ENCODE measurements around the gene ZC3H4. TPM values are rescaled to one million over a fixed set of nuclear protein-coding genes. Genes with fewer than 3 reads are reported as not detected.

Gene ZC3H4
- total RNA-seq, 6 experiments from 2014 or later: 43.9 to 66.1 (median 55.2) TPM

DNA sequence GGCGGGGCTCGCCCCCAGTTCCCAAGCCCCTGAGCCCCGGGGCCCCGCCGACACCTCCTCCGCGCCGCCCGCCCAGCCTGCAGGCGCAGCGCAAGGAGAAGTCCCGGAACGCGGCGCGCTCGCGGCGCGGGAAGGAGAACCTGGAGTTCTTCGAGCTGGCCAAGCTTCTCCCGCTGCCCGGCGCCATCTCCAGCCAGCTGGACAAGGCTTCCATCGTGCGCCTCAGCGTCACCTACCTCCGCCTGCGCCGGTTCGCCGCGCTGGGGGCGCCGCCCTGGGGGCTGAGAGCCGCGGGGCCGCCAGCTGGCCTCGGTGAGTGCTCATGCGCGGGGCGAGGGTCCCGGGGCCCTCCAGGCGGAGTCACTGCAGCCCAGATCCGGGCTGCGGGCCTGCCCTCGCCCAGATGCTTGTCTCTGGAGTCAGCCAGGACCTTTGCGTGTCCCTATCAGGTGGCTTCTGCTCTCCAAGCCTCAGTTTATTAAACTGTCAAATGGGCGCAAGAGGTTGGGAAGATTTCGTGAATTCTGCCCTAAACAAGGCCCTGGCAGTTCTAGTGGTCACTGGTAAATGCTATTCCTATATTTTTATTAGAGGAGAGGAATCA, 91.9 kb downstream of the ZC3H4 start:
- Mint-ChIP-seq H3K27me3 (ENCODE audit: insufficient read depth) (peaks cover 23% of the 10 kb centered on the region), H3K4me1 (ENCODE audit: low read depth) (peaks cover 8% of the 10 kb centered on the region; the same call in 1 of the 2 replicates), H3K9me3 (no peaks in the 10 kb centered on the region), H3K27ac (no peak overlapping the region), H3K36me3 (ENCODE audit: low read depth) (peaks cover 4% of the 10 kb centered on the region; the same call in 1 of the 2 replicates), H3K4me3 (peak overlapping the region; percentile 78; the same call in 1 of the 2 replicates)
- TF ChIP-seq, protein P1, sequence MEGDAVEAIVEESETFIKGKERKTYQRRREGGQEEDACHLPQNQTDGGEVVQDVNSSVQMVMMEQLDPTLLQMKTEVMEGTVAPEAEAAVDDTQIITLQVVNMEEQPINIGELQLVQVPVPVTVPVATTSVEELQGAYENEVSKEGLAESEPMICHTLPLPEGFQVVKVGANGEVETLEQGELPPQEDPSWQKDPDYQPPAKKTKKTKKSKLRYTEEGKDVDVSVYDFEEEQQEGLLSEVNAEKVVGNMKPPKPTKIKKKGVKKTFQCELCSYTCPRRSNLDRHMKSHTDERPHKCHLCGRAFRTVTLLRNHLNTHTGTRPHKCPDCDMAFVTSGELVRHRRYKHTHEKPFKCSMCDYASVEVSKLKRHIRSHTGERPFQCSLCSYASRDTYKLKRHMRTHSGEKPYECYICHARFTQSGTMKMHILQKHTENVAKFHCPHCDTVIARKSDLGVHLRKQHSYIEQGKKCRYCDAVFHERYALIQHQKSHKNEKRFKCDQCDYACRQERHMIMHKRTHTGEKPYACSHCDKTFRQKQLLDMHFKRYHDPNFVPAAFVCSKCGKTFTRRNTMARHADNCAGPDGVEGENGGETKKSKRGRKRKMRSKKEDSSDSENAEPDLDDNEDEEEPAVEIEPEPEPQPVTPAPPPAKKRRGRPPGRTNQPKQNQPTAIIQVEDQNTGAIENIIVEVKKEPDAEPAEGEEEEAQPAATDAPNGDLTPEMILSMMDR (IDR thresholded peaks at IDR 0.05): no peak
- no peak for DNase-seq

DNA sequence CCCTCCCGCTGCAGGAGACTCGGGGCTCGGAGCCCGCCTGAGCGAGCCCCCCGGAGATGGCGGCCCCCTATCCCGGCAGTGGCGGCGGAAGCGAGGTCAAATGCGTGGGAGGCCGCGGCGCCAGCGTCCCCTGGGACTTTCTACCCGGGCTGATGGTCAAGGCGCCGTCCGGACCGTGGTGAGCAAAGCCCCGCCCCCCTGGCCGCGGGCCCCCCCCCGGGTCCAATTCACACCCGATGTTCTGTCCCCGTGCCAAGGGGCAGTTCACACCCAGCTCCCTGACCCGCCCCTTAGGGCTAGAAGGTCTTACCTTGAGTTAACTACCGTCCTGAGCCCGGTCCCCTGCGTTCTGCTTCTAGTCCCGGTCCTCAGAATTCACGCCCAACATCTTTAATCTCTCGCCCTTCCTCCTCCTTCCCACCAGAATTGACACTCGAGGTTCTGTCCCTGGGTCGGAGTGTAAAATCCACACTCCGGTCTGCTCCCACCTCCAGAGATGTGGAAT, 92.5 kb downstream of the ZC3H4 start:
- peaks cover 1% of the 10 kb centered on the region; the same call in 1 of the 2 replicates for H3K36me3 Mint-ChIP-seq (ENCODE audit: low read depth)
- no peak for DNase-seq
- H3K9me3 Mint-ChIP-seq: no peaks in the 10 kb centered on the region
- TF ChIP-seq, protein P1 (IDR thresholded peaks at IDR 0.05): no peak
- no peak overlapping the region for H3K27ac Mint-ChIP-seq
- peaks cover 23% of the 10 kb centered on the region for H3K27me3 Mint-ChIP-seq (ENCODE audit: insufficient read depth)
- H3K4me3 Mint-ChIP-seq: peak overlapping the region; percentile 78
- H3K4me1 Mint-ChIP-seq (ENCODE audit: low read depth): peaks cover 8% of the 10 kb centered on the region; the same call in 1 of the 2 replicates

DNA sequence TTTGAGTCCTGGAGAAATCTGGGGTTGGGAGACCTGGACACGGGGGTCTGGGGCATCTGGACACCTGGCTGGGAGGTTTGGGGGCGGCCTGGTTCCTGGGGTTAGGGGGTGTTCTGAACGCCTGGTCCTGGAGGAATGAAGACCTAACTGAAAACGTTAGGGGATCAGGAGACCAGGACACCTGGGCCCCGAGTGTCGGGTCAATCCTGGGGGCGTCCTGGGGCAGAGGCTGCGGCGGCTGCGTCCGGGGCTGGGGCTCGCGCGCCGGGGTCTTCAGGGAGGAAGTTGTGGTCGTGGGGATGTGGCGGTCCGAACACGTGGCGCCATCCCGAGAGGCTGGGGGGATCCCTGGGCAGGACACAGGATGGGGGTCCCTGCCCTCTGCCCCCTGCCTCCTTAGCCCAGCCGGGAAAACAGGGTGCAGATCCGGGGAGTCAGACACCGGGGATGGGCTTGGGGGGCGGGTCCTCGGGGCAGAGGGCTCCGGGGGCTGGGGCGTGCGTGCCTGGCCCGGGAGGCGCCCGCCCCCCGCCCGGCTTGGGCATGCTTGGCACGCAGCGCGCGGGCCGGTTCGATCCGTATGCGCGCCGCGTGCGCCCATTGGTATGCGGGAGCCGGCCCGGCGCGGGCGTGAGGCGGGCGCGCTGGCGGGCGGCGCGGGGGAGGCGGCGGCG, 93.3 kb downstream of the ZC3H4 start:
- TF ChIP-seq, protein P1 (IDR thresholded peaks at IDR 0.05): no peak
- H3K9me3 Mint-ChIP-seq: no peaks in the 10 kb centered on the region
- DNase-seq: no peak

DNA sequence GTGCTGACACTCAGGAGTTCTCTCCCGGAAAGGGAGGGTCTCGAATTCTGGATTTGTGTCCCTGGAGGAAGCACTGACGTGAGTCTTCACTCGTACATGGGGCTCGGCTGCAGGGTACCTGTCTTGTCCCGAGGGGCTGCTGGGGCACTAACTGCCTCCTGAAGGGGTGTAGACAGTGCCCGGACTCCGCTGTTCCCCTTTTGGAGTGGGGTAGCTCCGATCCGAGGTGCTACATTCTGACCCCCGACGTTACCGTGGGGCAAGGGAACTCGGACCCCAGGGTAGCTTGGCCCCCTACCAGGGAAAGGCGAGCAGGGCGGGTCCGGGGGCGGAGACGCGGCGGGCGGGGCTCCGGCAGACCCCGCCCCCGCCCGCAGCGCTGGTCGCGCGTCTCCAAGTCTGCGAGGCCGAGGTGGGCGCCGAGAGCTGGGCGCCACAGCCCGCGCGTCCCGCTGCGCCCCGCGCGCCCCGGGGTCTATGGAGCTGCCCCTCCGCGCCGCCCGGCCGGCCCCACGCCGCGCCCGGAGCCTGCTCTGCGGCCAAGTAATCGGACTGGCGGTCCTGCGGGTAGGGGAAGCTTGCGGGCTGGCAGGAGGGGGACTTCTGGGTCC, 94.0 kb downstream of the ZC3H4 start, which contains the start of gene NPAS1:
Gene NPAS1, plus strand, starts transcription at position 407 of the 611 bp plus-strand sequence. CDS start 1,211 bp downstream, outside the sequence.
- no peak for DNase-seq
- peaks cover 8% of the 10 kb centered on the region; the same call in 1 of the 2 replicates for H3K4me1 Mint-ChIP-seq (ENCODE audit: low read depth)
- peak within 1 kb of the TSS; percentile 64 for H3K4me3 Mint-ChIP-seq
- no peaks in the 10 kb centered on the region for H3K9me3 Mint-ChIP-seq
- no peak within 1 kb of the TSS for H3K27ac Mint-ChIP-seq
- no peaks in the 10 kb centered on the region for H3K36me3 Mint-ChIP-seq (ENCODE audit: low read depth)
- peaks cover 22% of the 10 kb centered on the region for H3K27me3 Mint-ChIP-seq (ENCODE audit: insufficient read depth)
- TF ChIP-seq, protein P1 (IDR thresholded peaks at IDR 0.05): no peak

More for the DNA sequence above, 93.3 kb downstream of the ZC3H4 start:
- Mint-ChIP-seq H3K4me1 (ENCODE audit: low read depth) (peaks cover 8% of the 10 kb centered on the region; the same call in 1 of the 2 replicates), H3K27ac (no peak overlapping the region), H3K4me3 (peak overlapping the region; percentile 64), H3K36me3 (ENCODE audit: low read depth) (no peaks in the 10 kb centered on the region), H3K27me3 (ENCODE audit: insufficient read depth) (peaks cover 23% of the 10 kb centered on the region)

DNA sequence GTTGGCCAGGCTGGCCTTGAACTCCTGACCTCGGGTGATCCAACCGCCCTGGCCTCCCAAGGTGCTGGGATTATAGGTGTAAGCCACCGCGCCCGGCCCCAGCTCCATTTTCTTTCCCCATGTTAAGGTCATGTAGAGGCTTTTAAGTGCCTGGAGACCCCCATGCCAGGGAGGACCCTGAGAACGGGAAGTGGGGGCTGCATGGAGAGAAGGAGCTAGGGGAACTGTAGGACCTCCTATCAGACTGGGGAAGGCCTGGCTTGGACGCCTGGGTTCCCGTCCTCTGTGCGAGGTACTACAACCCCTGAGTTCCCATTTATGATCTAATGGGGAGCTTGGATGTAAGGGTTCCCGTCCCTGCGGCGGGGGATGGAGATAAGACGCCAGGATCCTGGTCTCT, 94.7 kb downstream of the ZC3H4 start:
- H3K27ac Mint-ChIP-seq: no peak overlapping the region
- TF ChIP-seq, protein P1 (IDR thresholded peaks at IDR 0.05): no peak
- peak overlapping the region; percentile 41 for H3K4me3 Mint-ChIP-seq
- no peaks in the 10 kb centered on the region for H3K9me3 Mint-ChIP-seq
- peaks cover 22% of the 10 kb centered on the region for H3K27me3 Mint-ChIP-seq (ENCODE audit: insufficient read depth)
- DNase-seq: no peak
- H3K4me1 Mint-ChIP-seq (ENCODE audit: low read depth): peaks cover 8% of the 10 kb centered on the region; the same call in 1 of the 2 replicates
- H3K36me3 Mint-ChIP-seq (ENCODE audit: low read depth): no peaks in the 10 kb centered on the region

Other genes with a start within 250 kb of the ZC3H4 start
- gene NPAS1, start 93.9 kb downstream of the ZC3H4 start, total RNA-seq (2021; fragmentation: NEBNext Ultra II Directional; extraction: Animal tissue kit (Norgen Biotek cat#: 25700)): 10 to 100 TPM in 1 of 6 experiments, 1 to 10 TPM in 5; 2.2 to 11.5 (median 3.6) TPM
- 10 to 100 TPM; 44.2 to 55.1 (median 49.3) TPM for gene TMEM160, start 65.2 kb downstream of the ZC3H4 start, total RNA-seq (2021; fragmentation: NEBNext Ultra II Directional; extraction: Animal tissue kit (Norgen Biotek cat#: 25700))
- 100 to 1,000 TPM; 158 to 181 (median 175) TPM for gene SAE1, start 17.1 kb upstream of the ZC3H4 start, total RNA-seq (2021; fragmentation: NEBNext Ultra II Directional; extraction: Animal tissue kit (Norgen Biotek cat#: 25700))
- 10 to 100 TPM in 2 of 6 experiments, 1 to 10 TPM in 4; 8.6 to 10.9 (median 9.6) TPM for gene BBC3, start 117.4 kb upstream of the ZC3H4 start, total RNA-seq (2021; fragmentation: NEBNext Ultra II Directional; extraction: Animal tissue kit (Norgen Biotek cat#: 25700))
- 10 to 100 TPM; 20.6 to 30.6 (median 23.8) TPM for gene CCDC9, start 142.7 kb upstream of the ZC3H4 start, total RNA-seq (2021; fragmentation: NEBNext Ultra II Directional; extraction: Animal tissue kit (Norgen Biotek cat#: 25700))
- 10 to 100 TPM; 12.0 to 16.2 (median 14.0) TPM for gene INAFM1, start 161.1 kb upstream of the ZC3H4 start, total RNA-seq (2021; fragmentation: NEBNext Ultra II Directional; extraction: Animal tissue kit (Norgen Biotek cat#: 25700))
- gene C5AR1, start 196.1 kb upstream of the ZC3H4 start, total RNA-seq (2021; fragmentation: NEBNext Ultra II Directional; extraction: Animal tissue kit (Norgen Biotek cat#: 25700)): under 1 TPM; 0.24 to 0.95 (median 0.35) TPM
- under 1 TPM in 4 of 6 experiments, not detected in 2; 0.03 to 0.14 (median 0.05) TPM for gene C5AR2, start 218.4 kb upstream of the ZC3H4 start, total RNA-seq (2021; fragmentation: NEBNext Ultra II Directional; extraction: Animal tissue kit (Norgen Biotek cat#: 25700))
- 10 to 100 TPM; 11.8 to 14.4 (median 12.6) TPM for gene DHX34, start 235.5 kb upstream of the ZC3H4 start, total RNA-seq (2021; fragmentation: NEBNext Ultra II Directional; extraction: Animal tissue kit (Norgen Biotek cat#: 25700))

All from HFFc6 (cell line).